IPS-20b (cell line): ENCODE data around the gene NCK2.

ENCODE experiments used
- H3K27ac ChIP-seq: one replicate; pipeline ENCODE4 v1.5.1; 2013; ENCODE audit warnings: low read length
- H3K27me3 ChIP-seq: 2 replicates; pipeline ENCODE4 v1.6.1; 2013; ENCODE audit warnings: mild to moderate bottlenecking, low read length, inconsistent platforms; ENCODE audit not compliant: insufficient read depth
- H3K36me3 ChIP-seq: 2 replicates; pipeline ENCODE4 v1.6.1; 2013; ENCODE audit warnings: low read depth, mild to moderate bottlenecking, inconsistent platforms, low read length, moderate library complexity; ENCODE audit not compliant: insufficient read depth
- H3K4me1 ChIP-seq: 2 replicates; pipeline ENCODE4 v1.6.1; 2013; ENCODE audit warnings: mild to moderate bottlenecking, control low read depth, inconsistent platforms, low read length, moderate library complexity; ENCODE audit not compliant: insufficient read depth
- H3K4me3 ChIP-seq: 2 replicates; pipeline ENCODE4 v1.5.1; 2013; ENCODE audit warnings: mild to moderate bottlenecking, low read length, inconsistent platforms
- H3K9ac ChIP-seq: 2 replicates; pipeline ENCODE4 v1.6.1; 2013; ENCODE audit warnings: low read depth, mild to moderate bottlenecking, inconsistent platforms, low read length, moderate library complexity
- H3K9me3 ChIP-seq: 2 replicates; pipeline ENCODE4 v1.6.1; 2013; ENCODE audit warnings: mild to moderate bottlenecking, low read depth, low read length, inconsistent platforms; ENCODE audit not compliant: insufficient read depth

Gene NCK2

GRCh38 chr2:105744909-105745853 is at the start of gene NCK2:
Gene NCK2, plus strand, starts transcription at chr2:105744912. Its CDS starts 110,152 bp downstream, at chr2:105855064.
- Histone ChIP-seq H3K27ac (no peak within 1 kb of the TSS), H3K27me3 (peaks cover 14% of the 10 kb centered on the region; the same call in 1 of the 2 replicates), H3K4me3 (peak within 1 kb of the TSS; percentile 88), H3K4me1 (peaks cover 17% of the 10 kb centered on the region), H3K36me3 (no peaks in the 10 kb centered on the region), H3K9ac (peak within 1 kb of the TSS; percentile 84; the same call in 1 of the 2 replicates), H3K9me3 (no peaks in the 10 kb centered on the region)

GRCh38 chr2:105697781-105698449 is 46.8 kb upstream of the NCK2 start:
- Histone ChIP-seq H3K9me3 (no peaks in the 10 kb centered on the region), H3K36me3 (no peaks in the 10 kb centered on the region), H3K27me3 (no peaks in the 10 kb centered on the region), H3K4me1 (no peaks in the 10 kb centered on the region), H3K9ac (no peak overlapping the region), H3K4me3 (no peak overlapping the region), H3K27ac (no peak overlapping the region)

- H3K27me3 ChIP-seq, result no peaks in the 10 kb centered on the region
- no peak overlapping the region for H3K27ac ChIP-seq
- H3K4me1 ChIP-seq, result no peaks in the 10 kb centered on the region
- no peaks in the 10 kb centered on the region for H3K36me3 ChIP-seq
- H3K9me3 ChIP-seq, result no peaks in the 10 kb centered on the region
- H3K4me3 ChIP-seq, result no peak overlapping the region
- no peak overlapping the region for H3K9ac ChIP-seq
These were observed 45.9 kb upstream of the NCK2 start for GRCh38 chr2:105698820-105699219.

GRCh38 chr2:105701042-105701441 is 43.7 kb upstream of the NCK2 start:
- no peaks in the 10 kb centered on the region for H3K27me3 ChIP-seq
- no peaks in the 10 kb centered on the region for H3K36me3 ChIP-seq
- H3K4me3 ChIP-seq, result no peak overlapping the region
- no peaks in the 10 kb centered on the region for H3K9me3 ChIP-seq
- H3K9ac ChIP-seq, result no peak overlapping the region
- no peak overlapping the region for H3K27ac ChIP-seq
- H3K4me1 ChIP-seq, result no peaks in the 10 kb centered on the region

GRCh38 chr2:105708697-105709096 is 36.0 kb upstream of the NCK2 start:
- Histone ChIP-seq H3K36me3 (no peaks in the 10 kb centered on the region), H3K27ac (no peak overlapping the region), H3K4me3 (no peak overlapping the region), H3K27me3 (no peaks in the 10 kb centered on the region), H3K4me1 (peaks cover 3% of the 10 kb centered on the region; the same call in 1 of the 2 replicates), H3K9me3 (no peaks in the 10 kb centered on the region), H3K9ac (no peak overlapping the region)

- no peaks in the 10 kb centered on the region for H3K27me3 ChIP-seq
- no peak overlapping the region for H3K27ac ChIP-seq
- no peak overlapping the region for H3K9ac ChIP-seq
- no peaks in the 10 kb centered on the region for H3K9me3 ChIP-seq
- H3K36me3 ChIP-seq, result no peaks in the 10 kb centered on the region
- no peak overlapping the region for H3K4me3 ChIP-seq
- peaks cover 3% of the 10 kb centered on the region; the same call in 1 of the 2 replicates for H3K4me1 ChIP-seq
These were observed 33.3 kb upstream of the NCK2 start for GRCh38 chr2:105711394-105711793.

- no peak overlapping the region for H3K27ac ChIP-seq
- H3K4me3 ChIP-seq, result no peak overlapping the region
- H3K27me3 ChIP-seq, result no peaks in the 10 kb centered on the region
- H3K9me3 ChIP-seq, result no peaks in the 10 kb centered on the region
- no peak overlapping the region for H3K9ac ChIP-seq
- H3K36me3 ChIP-seq, result no peaks in the 10 kb centered on the region
- peaks cover 3% of the 10 kb centered on the region; the same call in 1 of the 2 replicates for H3K4me1 ChIP-seq
These were observed 32.4 kb upstream of the NCK2 start for GRCh38 chr2:105712166-105712915.

GRCh38 chr2:105712981-105713596 is 31.6 kb upstream of the NCK2 start:
- Histone ChIP-seq H3K27ac (no peak overlapping the region), H3K27me3 (no peaks in the 10 kb centered on the region), H3K9me3 (no peaks in the 10 kb centered on the region), H3K4me3 (no peak overlapping the region), H3K4me1 (peaks cover 3% of the 10 kb centered on the region; the same call in 1 of the 2 replicates), H3K36me3 (no peaks in the 10 kb centered on the region), H3K9ac (no peak overlapping the region)

GRCh38 chr2:105714141-105714540 is 30.6 kb upstream of the NCK2 start:
- H3K9me3 ChIP-seq, result no peaks in the 10 kb centered on the region
- H3K27ac ChIP-seq, result no peak overlapping the region
- H3K36me3 ChIP-seq, result no peaks in the 10 kb centered on the region
- H3K4me3 ChIP-seq, result no peak overlapping the region
- no peaks in the 10 kb centered on the region for H3K27me3 ChIP-seq
- H3K4me1 ChIP-seq, result peaks cover 3% of the 10 kb centered on the region; the same call in 1 of the 2 replicates
- no peak overlapping the region for H3K9ac ChIP-seq

GRCh38 chr2:105718846-105719481 is 25.7 kb upstream of the NCK2 start:
- no peaks in the 10 kb centered on the region for H3K4me1 ChIP-seq
- no peak overlapping the region for H3K4me3 ChIP-seq
- H3K9me3 ChIP-seq, result no peaks in the 10 kb centered on the region
- no peaks in the 10 kb centered on the region for H3K27me3 ChIP-seq
- no peak overlapping the region for H3K27ac ChIP-seq
- H3K36me3 ChIP-seq, result no peaks in the 10 kb centered on the region
- H3K9ac ChIP-seq, result no peak overlapping the region
